HepG2 (cell line): ENCODE results near the gene PGC. TPM values are rescaled to one million over a fixed set of nuclear protein-coding genes. Genes with fewer than 3 reads are reported as not detected.
A peak's percentile ranks its signal among the peaks of the same experiment; 100 is the strongest.

Experiments
- ATAC-seq: fragments of 200-7000 bp; cut with Tn5 transposase; 3 replicates; pipeline ENCODE4 v1.9.1; 2020; ENCODE audit warnings: mild to moderate bottlenecking, moderate library complexity
- BruUV-seq: library from RNA; stranded (reverse); fragments of 400-500 nt; replicated peaks from 2 replicates; lab custom pipeline; 2021; lab: Mats Ljungman, UMichigan
- CTCF ChIA-PET: fragments of 300-600 bp; formaldehyde crosslinking; extraction: SDS; loops from one replicate; lab custom pipeline; 2021; ENCODE audit warnings: low total read pairs, inconsistent platforms, low intra/inter-chr PET ratio; lab: Yijun Ruan, JAX
- POLR2A ChIA-PET: fragments of 350-600 bp; sonication (Branson Sonifier 250); formaldehyde crosslinking; loops from one replicate; lab custom pipeline; 2020; ENCODE audit warnings: antibody characterized with exemption, inconsistent platforms; lab: Yijun Ruan, JAX
- DNase-seq: peaks from one replicate; pipeline ENCODE4 v3.0.0-alpha.2; 2015; ENCODE audit warnings: low spot score
- FAIRE-seq: peaks from 3 replicates; lab custom pipeline; 2011; peaks lifted over from hg19 to GRCh38; lab: Jason Lieb, UNC
- H2AFZ ChIP-seq: one replicate; pipeline ENCODE4 v1.6.1; 2011; ENCODE audit warnings: low read length, inconsistent platforms
- H3K27ac ChIP-seq: fragments of 300-600 bp; 3 replicates; pipeline ENCODE4 v1.8.0; 2011; ENCODE audit warnings: mixed run types, mild to moderate bottlenecking, mixed read lengths, low read length, inconsistent platforms; ENCODE audit not compliant: insufficient read depth; ENCODE audit errors: extremely low read length
- H3K27me3 ChIP-seq, 2 experiments: fragments of 200-600 bp in 1 of 2; 2 replicates in 1 of 2; 3 replicates in 1 of 2; pipeline versions ENCODE4 v1.6.0 to v1.8.0; 2011; ENCODE audit warnings: low read length in 2 of 2, mild to moderate bottlenecking in 2 of 2, moderate library complexity in 2 of 2, inconsistent platforms in 1 of 2; ENCODE audit not compliant: insufficient read depth in 2 of 2, control insufficient read depth in 1 of 2
- H3K36me3 ChIP-seq, 2 experiments: fragments of 200-600 bp in 1 of 2; replicated peaks in 1 of 2; 2 replicates in 1 of 2; 3 replicates in 1 of 2; pipeline versions ENCODE4 v1.5.1 to v1.8.0; 2011; ENCODE audit warnings: low read length in 2 of 2, inconsistent platforms in 1 of 2; ENCODE audit not compliant: insufficient read depth in 2 of 2, control insufficient read depth in 1 of 2
- H3K4me1 ChIP-seq: 2 replicates; pipeline ENCODE4 v1.5.1; 2012; ENCODE audit warnings: low read length, inconsistent platforms; ENCODE audit not compliant: insufficient read depth
- H3K4me2 ChIP-seq: 2 replicates; pipeline ENCODE4 v1.6.0; 2011; ENCODE audit warnings: low read depth, low read length, inconsistent platforms
- H3K4me3 ChIP-seq, 3 experiments: fragments of 200-600 bp in 1 of 3; sonication (generic), shearing (Covaris generic) in 1 of 3; replicated peaks in 1 of 3; 2 replicates each; pipeline ENCODE4 v1.5.1; 2011 to 2016; ENCODE audit warnings: low read length in 3 of 3, inconsistent platforms in 2 of 3, low read depth in 2 of 3, mild to moderate bottlenecking in 2 of 3, control low read depth in 1 of 3, mixed read lengths in 1 of 3; ENCODE audit not compliant: insufficient read depth in 1 of 3
- H3K79me2 ChIP-seq: one replicate; pipeline ENCODE4 v1.6.1; 2011; ENCODE audit warnings: low read length, inconsistent platforms; ENCODE audit not compliant: insufficient read depth
- H3K9ac ChIP-seq: 2 replicates; pipeline ENCODE4 v1.6.0; 2011; ENCODE audit warnings: mild to moderate bottlenecking, low read depth, low read length, inconsistent platforms; ENCODE audit not compliant: insufficient read depth
- H3K9me3 ChIP-seq: 2 replicates; pipeline ENCODE4 v1.5.1; 2012; ENCODE audit warnings: mild to moderate bottlenecking, low read length
- H4K20me1 ChIP-seq: 2 replicates; pipeline ENCODE4 v1.6.0; 2011; ENCODE audit warnings: inconsistent platforms, mild to moderate bottlenecking, low read length, moderate library complexity; ENCODE audit not compliant: insufficient read depth
- AGO2 ChIP-seq: fragments of 200-400 bp; formaldehyde crosslinking; optimal IDR thresholded peaks from 2 replicates; pipeline ENCODE3; 2017; ENCODE audit warnings: mild to moderate bottlenecking, low read depth, low read length, moderate library complexity
- ATM ChIP-seq: fragments of 450-650 bp; IDR thresholded peaks from 2 replicates; pipeline ENCODE4 v1.7.1; 2017; ENCODE audit warnings: mild to moderate bottlenecking, borderline replicate concordance
- FOSL2 ChIP-seq: sonication (generic); formaldehyde crosslinking; IDR thresholded peaks from 2 replicates; pipeline ENCODE4 v1.4.0; 2020; ENCODE audit warnings: missing genetic modification reagents
- GMEB2 ChIP-seq: IDR thresholded peaks from 2 replicates; pipeline ENCODE4 v1.6.1; 2016; ENCODE audit warnings: missing biosample characterization, missing genetic modification reagents, low read depth
- GPN1 ChIP-seq: sonication (generic); formaldehyde crosslinking; IDR thresholded peaks from 2 replicates; pipeline ENCODE4 v1.5.1; 2020; ENCODE audit warnings: missing genetic modification reagents, borderline replicate concordance
- HNRNPH1 ChIP-seq: fragments of 200-400 bp; formaldehyde crosslinking; optimal IDR thresholded peaks from 2 replicates; pipeline ENCODE3; 2017; ENCODE audit warnings: mild to moderate bottlenecking, low read depth, low read length
- ISL2 ChIP-seq: sonication (generic); formaldehyde crosslinking; IDR thresholded peaks from 2 replicates; pipeline ENCODE4 v1.5.0; 2020; ENCODE audit warnings: missing genetic modification reagents
- JDP2 ChIP-seq: sonication (generic); formaldehyde crosslinking; IDR thresholded peaks from 2 replicates; pipeline ENCODE4 v1.8.1; 2022; ENCODE audit warnings: missing genetic modification reagents, borderline replicate concordance
- MTF1 ChIP-seq: sonication (generic); formaldehyde crosslinking; IDR thresholded peaks from 2 replicates; pipeline ENCODE4 v1.5.0; 2020; ENCODE audit warnings: missing genetic modification reagents
- PITX1 ChIP-seq: sonication (generic); formaldehyde crosslinking; IDR thresholded peaks from 2 replicates; pipeline ENCODE4 v1.5.1; 2020; ENCODE audit warnings: mild to moderate bottlenecking, missing genetic modification reagents
- POLR2G ChIP-seq: fragments of 200-400 bp; formaldehyde crosslinking; IDR thresholded peaks from 2 replicates; pipeline ENCODE4 v1.6.1; 2018; ENCODE audit warnings: mild to moderate bottlenecking, low read depth, low read length, moderate library complexity
- RBFOX2 ChIP-seq: fragments of 200-400 bp; formaldehyde crosslinking; IDR thresholded peaks from 2 replicates; pipeline ENCODE4 v1.6.1; 2017; ENCODE audit warnings: low read depth, mild to moderate bottlenecking, low read length
- SALL1 ChIP-seq: sonication (generic); formaldehyde crosslinking; IDR thresholded peaks from 2 replicates; pipeline ENCODE4 v1.8.0; 2022; ENCODE audit warnings: mild to moderate bottlenecking, missing genetic modification reagents
- SOX6 ChIP-seq, 2 experiments: fragments of 450-650 bp in 1 of 2; sonication (generic) in 1 of 2; formaldehyde crosslinking in 1 of 2; IDR thresholded peaks; 2 replicates each; pipeline versions ENCODE4 v1.4.0 to v1.6.1; 2017 to 2020; ENCODE audit warnings: antibody characterized with exemption in 1 of 2, mild to moderate bottlenecking in 1 of 2, missing genetic modification reagents in 1 of 2
- TAF15 ChIP-seq: fragments of 200-400 bp; formaldehyde crosslinking; IDR thresholded peaks from one replicate; pipeline ENCODE4 v1.6.1; 2018; ENCODE audit warnings: mild to moderate bottlenecking, low read depth, low read length; ENCODE audit not compliant: poor library complexity, severe bottlenecking
- ZBTB21 ChIP-seq: sonication (generic); formaldehyde crosslinking; IDR thresholded peaks from 2 replicates; pipeline ENCODE4 v1.4.0; 2020; ENCODE audit warnings: missing genetic modification reagents
- ZFX ChIP-seq: sonication (generic); formaldehyde crosslinking; IDR thresholded peaks from 2 replicates; pipeline ENCODE4 v1.4.0; 2020; ENCODE audit warnings: mild to moderate bottlenecking, low read depth, missing genetic modification reagents, moderate library complexity
- ZMYM4 ChIP-seq: sonication (generic); formaldehyde crosslinking; IDR thresholded peaks from 2 replicates; pipeline ENCODE4 v1.8.1; 2023; ENCODE audit warnings: mild to moderate bottlenecking, missing genetic modification reagents
- ZNF589 ChIP-seq: sonication (generic); formaldehyde crosslinking; conservative IDR thresholded peaks from 2 replicates; pipeline ENCODE4 v1.8.0; 2022; ENCODE audit warnings: mild to moderate bottlenecking, moderate library complexity, missing genetic modification reagents
- ZNF670 ChIP-seq: sonication (generic); formaldehyde crosslinking; IDR thresholded peaks from 2 replicates; pipeline ENCODE4 v1.8.0; 2022; ENCODE audit warnings: mild to moderate bottlenecking, missing genetic modification reagents, borderline replicate concordance
- ZNF891 ChIP-seq: sonication (generic); formaldehyde crosslinking; IDR thresholded peaks from 2 replicates; pipeline ENCODE4 v1.5.0; 2020; ENCODE audit warnings: mild to moderate bottlenecking, missing genetic modification reagents
- WGBS: methylation state at CpG from one replicate; pipeline ENCODE4 v1.1.6; 2017; ENCODE audit warnings: low lambda C conversion rate; 5-methylcytosine and 5-hydroxymethylcytosine counted together
- in situ Hi-C: cut with HindIII; loops from 2 replicates; pipeline ENCODE4 v1.10.0; 2017; ENCODE audit warnings: low pct_unique_long_range_greater_than_20kb; ENCODE audit not compliant: extremely low pct_ligation_motif_present
- intact Hi-C: fragments of 100-400 bp; cut with micrococcal nuclease; formaldehyde crosslinking; loops from one replicate; pipeline ENCODE4 v1.10.0; 2022; ENCODE audit not compliant: unreplicated experiment
- polyA plus RNA-seq, 8 experiments: library from polyadenylated mRNA; depleted of rRNA in 3 of 8; stranded (reverse) in 7 of 8; unstranded in 1 of 8; fragments of >200 nt; fragmentation: Illumina TruSeq in 4 of 8; extraction: Trizol in 4 of 8; gene quantifications; 2 replicates each; pipeline versions ENCODE4 v1.2.1 to v1.2.3, GENCODE V29; 2011 to 2016; ENCODE audit warnings: low read depth in 4 of 8, missing spikeins in 1 of 8, mixed read lengths in 1 of 8; ENCODE audit not compliant: insufficient read depth in 1 of 8
- total RNA-seq, 5 experiments: library from RNA; depleted of rRNA; stranded (reverse); fragments of >200 nt; fragmentation: Illumina TruSeq; extraction: Trizol; gene quantifications; 2 replicates each; pipeline ENCODE4 v1.2.3, GENCODE V29; 2016; ENCODE audit warnings: low read depth in 1 of 5
- TF ChIP-seq, protein P1 (sequence below): sonication (generic); formaldehyde crosslinking; IDR thresholded peaks from 2 replicates; pipeline ENCODE4 v1.4.0; 2020; ENCODE audit warnings: missing genetic modification reagents
- TF ChIP-seq, protein P2 (sequence below), 2 experiments: sonication (generic) in 1 of 2; formaldehyde crosslinking in 1 of 2; IDR thresholded peaks; 2 replicates each; pipeline versions ENCODE4 v1.4.0 to v1.6.1; 2018 to 2020; ENCODE audit warnings: missing genetic modification reagents in 2 of 2, borderline replicate concordance in 1 of 2, low read depth in 1 of 2, mild to moderate bottlenecking in 1 of 2, missing biosample characterization in 1 of 2

PGC gene
- total and polyA plus RNA-seq, 2 of the 13 experiments (the other 11 are each of a cell fraction or from before 2014, with no cell fraction given) = 426 to 502 TPM

DNA sequence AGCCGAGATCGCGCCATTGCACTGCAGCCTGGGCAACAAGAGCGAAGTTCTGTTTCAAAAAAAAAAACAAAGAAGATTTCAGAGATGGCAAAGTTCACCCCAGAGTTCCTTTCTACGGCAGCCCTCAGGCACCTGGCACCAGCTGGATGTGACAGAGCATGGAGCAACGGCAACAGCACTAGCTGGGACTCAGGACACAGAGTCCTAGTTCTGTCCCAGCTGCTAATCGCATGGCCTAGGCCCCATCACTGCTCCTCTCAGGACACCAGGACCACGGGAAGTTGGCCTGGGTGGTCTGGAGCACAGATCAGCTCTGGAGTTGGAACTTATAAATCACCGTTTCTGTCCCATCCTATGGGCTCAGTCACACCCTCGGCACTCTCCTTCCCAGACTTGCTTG, 1.1 kb downstream of the PGC start:
- H3K9me3 ChIP-seq = no peaks in the 10 kb centered on the region
- H4K20me1 ChIP-seq = no peaks in the 10 kb centered on the region
- POLR2A ChIA-PET = interaction anchor here (0.7 to 7.2 kb wide), 5 partner anchors 11 to 391 kb away, joined by 3 to 120 read pairs (median 5); partner anchors contain the start of genes TFEB and TOMM6
- no peaks in the 10 kb centered on the region for H3K79me2 ChIP-seq
- peak overlapping the region; percentile 91 for H3K27ac ChIP-seq
- peak overlapping the region; percentile 88 for H3K4me2 ChIP-seq
- in situ Hi-C loops (no loop called here), intact Hi-C loops (no loop called here)
- peak overlapping the region; percentile 74 for H3K9ac ChIP-seq
- peaks cover 86% of the 10 kb centered on the region for H3K4me1 ChIP-seq
- DNase-seq = no peak
- no TSS peak for BruUV-seq
- no peaks in the 10 kb centered on the region for H3K36me3 ChIP-seq
- WGBS = 85% methylated on average over 10 of the region's 10 CpGs
- H2AFZ ChIP-seq = no peak overlapping the region
- no peak for FAIRE-seq
- no peaks in the 10 kb centered on the region for H3K27me3 ChIP-seq
- no peak for ATAC-seq
- H3K4me3 ChIP-seq = peak overlapping the region in 1 of 3 experiments; percentile 24; a peak in 1 of 6 replicates
- CTCF ChIA-PET = no interaction called here
- no peak for TF ChIP-seq MTF1
- 0 out of 2 replicates have a peak, but pooled peaks have one; percentile 45 for TF ChIP-seq ZNF891
- TF ChIP-seq GMEB2 (CRISPR knock-in tag) = no peak
- TF ChIP-seq TAF15 = no peak
- TF ChIP-seq, protein P1, sequence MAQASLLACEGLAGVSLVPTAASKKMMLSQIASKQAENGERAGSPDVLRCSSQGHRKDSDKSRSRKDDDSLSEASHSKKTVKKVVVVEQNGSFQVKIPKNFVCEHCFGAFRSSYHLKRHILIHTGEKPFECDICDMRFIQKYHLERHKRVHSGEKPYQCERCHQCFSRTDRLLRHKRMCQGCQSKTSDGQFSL (CRISPR knock-in tag) = no peak
- TF ChIP-seq POLR2G = 0 out of 2 replicates have a peak, but pooled peaks have one; percentile 36
- 0 out of 2 replicates have a peak, but pooled peaks have one; percentile 38 for TF ChIP-seq ZFX (CRISPR knock-in tag)
- TF ChIP-seq ZNF589 = no peak
- no peak for TF ChIP-seq ATM
- TF ChIP-seq GPN1 (CRISPR knock-in tag) = no peak
- TF ChIP-seq ISL2 = no peak
- no peak for TF ChIP-seq SOX6 (IDR thresholded peaks at IDR 0.05)
- TF ChIP-seq SOX6 (CRISPR knock-in tag; IDR thresholded peaks at IDR 0.05) = no peak
- no peak for TF ChIP-seq JDP2
- TF ChIP-seq, protein P2, sequence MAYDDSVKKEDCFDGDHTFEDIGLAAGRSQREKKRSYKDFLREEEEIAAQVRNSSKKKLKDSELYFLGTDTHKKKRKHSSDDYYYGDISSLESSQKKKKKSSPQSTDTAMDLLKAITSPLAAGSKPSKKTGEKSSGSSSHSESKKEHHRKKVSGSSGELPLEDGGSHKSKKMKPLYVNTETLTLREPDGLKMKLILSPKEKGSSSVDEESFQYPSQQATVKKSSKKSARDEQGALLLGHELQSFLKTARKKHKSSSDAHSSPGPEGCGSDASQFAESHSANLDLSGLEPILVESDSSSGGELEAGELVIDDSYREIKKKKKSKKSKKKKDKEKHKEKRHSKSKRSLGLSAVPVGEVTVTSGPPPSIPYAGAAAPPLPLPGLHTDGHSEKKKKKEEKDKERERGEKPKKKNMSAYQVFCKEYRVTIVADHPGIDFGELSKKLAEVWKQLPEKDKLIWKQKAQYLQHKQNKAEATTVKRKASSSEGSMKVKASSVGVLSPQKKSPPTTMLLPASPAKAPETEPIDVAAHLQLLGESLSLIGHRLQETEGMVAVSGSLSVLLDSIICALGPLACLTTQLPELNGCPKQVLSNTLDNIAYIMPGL (CRISPR knock-in tag; IDR thresholded peaks at IDR 0.05; ENCODE audit: borderline replicate concordance in 1 of 2, low read depth in 1 of 2) = no peak
- TF ChIP-seq SALL1 (CRISPR knock-in tag) = peak; percentile 39
- TF ChIP-seq ZNF670 (CRISPR knock-in tag) = no peak
- peak; percentile 47; the same call in 1 of the 2 replicates for TF ChIP-seq RBFOX2
- 0 out of 2 replicates have a peak, but pooled peaks have one; percentile 8 for TF ChIP-seq ZMYM4
- no peak for TF ChIP-seq ZBTB21
- TF ChIP-seq AGO2 = peak; percentile 69
- no peak for TF ChIP-seq PITX1 (CRISPR knock-in tag)
- no peak for TF ChIP-seq HNRNPH1
- 0 out of 2 replicates have a peak, but pooled peaks have one; percentile 1 for TF ChIP-seq FOSL2 (CRISPR knock-in tag)
